CD14-positive monocyte (primary cell): ENCODE measurements around the gene SH3RF3. TPM values are rescaled to one million over a fixed set of nuclear protein-coding genes. Genes with fewer than 3 reads are reported as not detected.

Source experiments
- DNase-seq, 3 donors: peaks; one replicate each; pipeline ENCODE4 v3.0.0-alpha.2; 2011 to 2022
- H2AFZ ChIP-seq: 2 replicates; pipeline ENCODE4 v1.6.0; 2012; ENCODE audit warnings: mild to moderate bottlenecking, low read depth, low read length, inconsistent platforms; ENCODE audit not compliant: insufficient read depth, poor library complexity, severe bottlenecking
- H3K27ac ChIP-seq, 2 donors: 1 replicate in 1 of 2; 2 replicates in 1 of 2; pipeline ENCODE4 v1.5.1; 2012 to 2013; ENCODE audit warnings: low read length in 2 of 2, control low read depth in 1 of 2, inconsistent platforms in 1 of 2, low read depth in 1 of 2, mild to moderate bottlenecking in 1 of 2
- H3K27me3 ChIP-seq, 2 donors: one replicate each; pipeline versions ENCODE4 v1.6.0 to v1.6.1; 2011 to 2013; ENCODE audit warnings: low read length in 2 of 2; ENCODE audit not compliant: control insufficient read depth in 2 of 2, insufficient read depth in 2 of 2
- H3K36me3 ChIP-seq, 2 donors: replicated peaks in 1 of 2; 1 replicate in 1 of 2; 2 replicates in 1 of 2; pipeline versions ENCODE4 v1.5.1 to v1.6.1; 2012 to 2013; ENCODE audit warnings: low read length in 2 of 2, control low read depth in 1 of 2, inconsistent platforms in 1 of 2, mild to moderate bottlenecking in 1 of 2; ENCODE audit not compliant: insufficient read depth in 2 of 2, control insufficient read depth in 1 of 2
- H3K4me1 ChIP-seq, 2 donors: 1 replicate in 1 of 2; 2 replicates in 1 of 2; pipeline versions ENCODE4 v1.5.1 to v1.6.1; 2012 to 2013; ENCODE audit warnings: low read length in 2 of 2, control low read depth in 1 of 2, inconsistent platforms in 1 of 2, mild to moderate bottlenecking in 1 of 2, moderate library complexity in 1 of 2; ENCODE audit not compliant: insufficient read depth in 2 of 2, control insufficient read depth in 1 of 2
- H3K4me2 ChIP-seq: replicated peaks from 2 replicates; pipeline ENCODE3; 2012; ENCODE audit warnings: low read length, moderate library complexity, mild to moderate bottlenecking; ENCODE audit not compliant: poor library complexity, severe bottlenecking; ENCODE audit errors: extremely low read depth
- H3K4me3 ChIP-seq, 3 experiments: fragments of 200-600 bp in 1 of 3; sonication (generic) in 1 of 3; replicated peaks in 1 of 3; 1 replicate in 2 of 3; 2 replicates in 1 of 3; pipeline ENCODE4 v1.5.1; 2011 to 2013; ENCODE audit warnings: low read length in 3 of 3, mild to moderate bottlenecking in 3 of 3, control low read depth in 2 of 3, low read depth in 2 of 3, inconsistent platforms in 1 of 3, moderate library complexity in 1 of 3
- H3K79me2 ChIP-seq: 2 replicates; pipeline ENCODE4 v1.6.0; 2012; ENCODE audit warnings: mild to moderate bottlenecking, control low read depth, inconsistent platforms, low read length, moderate library complexity; ENCODE audit not compliant: insufficient read depth
- H3K9ac ChIP-seq: 2 replicates; pipeline ENCODE4 v1.6.0; 2017; ENCODE audit warnings: low read length, mild to moderate bottlenecking; ENCODE audit not compliant: insufficient read depth, poor library complexity, severe bottlenecking
- H3K9me3 ChIP-seq, 2 donors: replicated peaks in 1 of 2; 1 replicate in 1 of 2; 2 replicates in 1 of 2; pipeline versions ENCODE4 v1.5.1 to v1.6.1; 2012 to 2013; ENCODE audit warnings: low read length in 2 of 2, control low read depth in 1 of 2; ENCODE audit not compliant: control insufficient read depth in 1 of 2, insufficient read depth in 1 of 2
- H4K20me1 ChIP-seq: 2 replicates; pipeline ENCODE4 v1.6.0; 2012; ENCODE audit warnings: mild to moderate bottlenecking, low read length, control low read depth, moderate library complexity; ENCODE audit not compliant: insufficient read depth
- H3K27ac Mint-ChIP-seq, 7 donors: one replicate each; pipeline ENCODE4 v1.8.0; 2020; ENCODE audit warnings: mild to moderate bottlenecking in 7 of 7, mixed read lengths in 7 of 7, moderate library complexity in 6 of 7, inconsistent platforms in 2 of 7
- H3K27me3 Mint-ChIP-seq, 3 donors: one replicate each; pipeline ENCODE4 v1.8.0; 2021 to 2022; ENCODE audit warnings: low read depth in 3 of 3, mild to moderate bottlenecking in 3 of 3, mixed read lengths in 3 of 3, moderate library complexity in 3 of 3, inconsistent platforms in 1 of 3
- H3K36me3 Mint-ChIP-seq, 2 donors: one replicate each; pipeline ENCODE4 v1.8.0; 2020; ENCODE audit warnings: mixed read lengths in 2 of 2, inconsistent platforms in 1 of 2, mild to moderate bottlenecking in 1 of 2
- H3K4me1 Mint-ChIP-seq: one replicate; pipeline ENCODE4 v1.8.0; 2020; ENCODE audit warnings: mild to moderate bottlenecking, mixed read lengths
- H3K4me3 Mint-ChIP-seq, 2 donors: one replicate each; pipeline ENCODE4 v1.8.0; 2020; ENCODE audit warnings: mild to moderate bottlenecking in 2 of 2, mixed read lengths in 2 of 2, moderate library complexity in 1 of 2
- H3K9me3 Mint-ChIP-seq, 7 donors: one replicate each; pipeline ENCODE4 v1.8.0; 2020 to 2022; ENCODE audit warnings: mixed read lengths in 7 of 7, mild to moderate bottlenecking in 6 of 7, moderate library complexity in 6 of 7, inconsistent platforms in 2 of 7
- CTCF ChIP-seq: fragments of 200-600 bp; IDR thresholded peaks from one replicate; pipeline ENCODE4 v1.8.0; 2022; ENCODE audit warnings: antibody characterized with exemption, mild to moderate bottlenecking
- WGBS: methylation state at CpG from one replicate; pipeline ENCODE4 v1.1.5; 2013; ENCODE audit warnings: missing lambda C conversion rate; ENCODE audit not compliant: insufficient coverage; 5-methylcytosine and 5-hydroxymethylcytosine counted together
- intact Hi-C, 2 donors: fragments of 100-400 bp; cut with micrococcal nuclease; formaldehyde crosslinking; loops; one replicate each; pipeline versions ENCODE4 v1.15.0 to v1.15.1; 2023
- polyA plus RNA-seq, 3 donors: library from polyadenylated mRNA; depleted of rRNA in 1 of 3; unstranded in 2 of 3; stranded (reverse) in 1 of 3; fragments of 300-500 nt in 2 of 3; fragments of >200 nt in 1 of 3; fragmentation: Illumina TruSeq in 2 of 3; gene quantifications; 1 replicate in 2 of 3; 2 replicates in 1 of 3; pipeline ENCODE4 v1.2.3, GENCODE V29; 2012 to 2021

SH3RF3 gene
- polyA plus RNA-seq, 3 donors: 0.25 to 0.75 (median 0.34) TPM

- peaks cover 4 to 6% (median 4%) of the 10 kb centered on the region in 3 donors for H3K27me3 Mint-ChIP-seq
- no peak overlapping the region for H2AFZ ChIP-seq
- no peak for DNase-seq
- H3K4me1 ChIP-seq: no peaks in the 10 kb centered on the region
- H3K36me3 Mint-ChIP-seq: no peaks in the 10 kb centered on the region
- H3K4me3 Mint-ChIP-seq: no peak overlapping the region
- no peaks in the 10 kb centered on the region for H3K36me3 ChIP-seq
- no peak overlapping the region for H3K4me3 ChIP-seq
- no peak overlapping the region for H3K4me2 ChIP-seq
- 100% methylated on average over 1 of the region's 4 CpGs for WGBS
- H3K4me1 Mint-ChIP-seq: no peaks in the 10 kb centered on the region
- H3K79me2 ChIP-seq: no peaks in the 10 kb centered on the region
- no peak overlapping the region for H3K27ac Mint-ChIP-seq
- intact Hi-C loops: loop anchor here in 1 of 2 donors (10.0 kb wide), 1 partner anchor 55 kb away; no protein-coding TSS in a partner anchor
- H3K9ac ChIP-seq: no peak overlapping the region
- no peak overlapping the region for H3K27ac ChIP-seq
- peaks cover 0 to 2% (median 0%) of the 10 kb centered on the region in 7 donors for H3K9me3 Mint-ChIP-seq
- TF ChIP-seq CTCF: no peak
- no peaks in the 10 kb centered on the region for H4K20me1 ChIP-seq
- no peaks in the 10 kb centered on the region for H3K27me3 ChIP-seq
- no peaks in the 10 kb centered on the region for H3K9me3 ChIP-seq
Measured at GRCh38 chr2:109199790-109200189, 70.8 kb downstream of the SH3RF3 start.

- TF ChIP-seq CTCF: no peak
- peak overlapping the region in 1 of 7 donors; percentile 35 for H3K27ac Mint-ChIP-seq
- no peaks in the 10 kb centered on the region for H3K9me3 ChIP-seq
- no peaks in the 10 kb centered on the region for H3K36me3 ChIP-seq
- H3K4me1 Mint-ChIP-seq: no peaks in the 10 kb centered on the region
- peaks cover 4% of the 10 kb centered on the region in 3 donors for H3K27me3 Mint-ChIP-seq
- H3K27ac ChIP-seq: no peak overlapping the region
- no peaks in the 10 kb centered on the region for H3K79me2 ChIP-seq
- no peaks in the 10 kb centered on the region for H3K27me3 ChIP-seq
- no peak for DNase-seq
- H3K4me1 ChIP-seq: no peaks in the 10 kb centered on the region
- no peak overlapping the region for H3K4me3 ChIP-seq
- no peaks in the 10 kb centered on the region for H3K36me3 Mint-ChIP-seq
- H2AFZ ChIP-seq: no peak overlapping the region
- H3K9ac ChIP-seq: peak overlapping the region; percentile 4
- WGBS: 97% methylated on average over 12 of the region's 14 CpGs
- no peaks in the 10 kb centered on the region for H4K20me1 ChIP-seq
- H3K4me2 ChIP-seq: no peak overlapping the region
- no peak overlapping the region for H3K4me3 Mint-ChIP-seq
- peaks cover 0 to 2% (median 0%) of the 10 kb centered on the region in 7 donors for H3K9me3 Mint-ChIP-seq
- intact Hi-C loops: loop anchor here in 1 of 2 donors (10.0 kb wide), 1 partner anchor 54 kb away; no protein-coding TSS in a partner anchor
Measured at GRCh38 chr2:109200616-109201464, 71.8 kb downstream of the SH3RF3 start.
